ENCODE measurements around the gene CSNK1G1. TPM values are rescaled to one million over a fixed set of nuclear protein-coding genes. Genes with fewer than 3 reads are reported as not detected.

CSNK1G1 gene
- total RNA-seq, 1 donor, result 34.0 TPM

- TF ChIP-seq, protein P1, sequence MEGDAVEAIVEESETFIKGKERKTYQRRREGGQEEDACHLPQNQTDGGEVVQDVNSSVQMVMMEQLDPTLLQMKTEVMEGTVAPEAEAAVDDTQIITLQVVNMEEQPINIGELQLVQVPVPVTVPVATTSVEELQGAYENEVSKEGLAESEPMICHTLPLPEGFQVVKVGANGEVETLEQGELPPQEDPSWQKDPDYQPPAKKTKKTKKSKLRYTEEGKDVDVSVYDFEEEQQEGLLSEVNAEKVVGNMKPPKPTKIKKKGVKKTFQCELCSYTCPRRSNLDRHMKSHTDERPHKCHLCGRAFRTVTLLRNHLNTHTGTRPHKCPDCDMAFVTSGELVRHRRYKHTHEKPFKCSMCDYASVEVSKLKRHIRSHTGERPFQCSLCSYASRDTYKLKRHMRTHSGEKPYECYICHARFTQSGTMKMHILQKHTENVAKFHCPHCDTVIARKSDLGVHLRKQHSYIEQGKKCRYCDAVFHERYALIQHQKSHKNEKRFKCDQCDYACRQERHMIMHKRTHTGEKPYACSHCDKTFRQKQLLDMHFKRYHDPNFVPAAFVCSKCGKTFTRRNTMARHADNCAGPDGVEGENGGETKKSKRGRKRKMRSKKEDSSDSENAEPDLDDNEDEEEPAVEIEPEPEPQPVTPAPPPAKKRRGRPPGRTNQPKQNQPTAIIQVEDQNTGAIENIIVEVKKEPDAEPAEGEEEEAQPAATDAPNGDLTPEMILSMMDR (IDR thresholded peaks at IDR 0.05; ENCODE audit: extremely low read depth, low read depth, low read length), result no peak
- no peaks in the 10 kb centered on the region for H4K20me1 ChIP-seq (ENCODE audit: insufficient read depth, low read length)
- no peaks in the 10 kb centered on the region for H3K27me3 ChIP-seq (ENCODE audit: insufficient read depth, low read length)
- no peak overlapping the region for H3K4me2 ChIP-seq (ENCODE audit: insufficient read depth, low read length)
- no peaks in the 10 kb centered on the region for H3K79me2 ChIP-seq (ENCODE audit: insufficient read depth, low read length)
- H3K9me3 ChIP-seq (ENCODE audit: low read depth, low read length), result no peaks in the 10 kb centered on the region
- peaks cover 5% of the 10 kb centered on the region for H3K4me1 ChIP-seq (ENCODE audit: insufficient read depth, low read length)
- no peaks in the 10 kb centered on the region for H3K36me3 ChIP-seq (ENCODE audit: insufficient read depth, low read length)
- H3K27ac ChIP-seq (ENCODE audit: low read depth, low read length), result no peak overlapping the region
- DNase-seq (ENCODE audit: insufficient read length, low spot score, missing footprints), result no peak
- H3K4me3 ChIP-seq (ENCODE audit: insufficient read depth, low read length), result no peak overlapping the region
- H2AFZ ChIP-seq (ENCODE audit: low read length), result peak overlapping the region; percentile 31
Measured at GRCh38 chr15:64361259-64361658, 5.3 kb upstream of the CSNK1G1 start.

- H3K27ac ChIP-seq (ENCODE audit: low read depth, low read length), result peak overlapping the region; percentile 87
- H3K27me3 ChIP-seq (ENCODE audit: insufficient read depth, low read length), result no peaks in the 10 kb centered on the region
- TF ChIP-seq, protein P1 (IDR thresholded peaks at IDR 0.05; ENCODE audit: extremely low read depth, low read depth, low read length), result no peak
- no peaks in the 10 kb centered on the region for H3K9me3 ChIP-seq (ENCODE audit: low read depth, low read length)
- peak overlapping the region; percentile 98 for H3K4me2 ChIP-seq (ENCODE audit: insufficient read depth, low read length)
- H3K4me3 ChIP-seq (ENCODE audit: insufficient read depth, low read length), result peak overlapping the region; percentile 84
- DNase-seq (ENCODE audit: insufficient read length, low spot score, missing footprints), result no peak
- H2AFZ ChIP-seq (ENCODE audit: low read length), result peak overlapping the region; percentile 99
- H3K36me3 ChIP-seq (ENCODE audit: insufficient read depth, low read length), result no peaks in the 10 kb centered on the region
- peaks cover 41% of the 10 kb centered on the region for H3K79me2 ChIP-seq (ENCODE audit: insufficient read depth, low read length)
- H4K20me1 ChIP-seq (ENCODE audit: insufficient read depth, low read length), result peaks cover 5% of the 10 kb centered on the region
- H3K4me1 ChIP-seq (ENCODE audit: insufficient read depth, low read length), result peaks cover 13% of the 10 kb centered on the region
Measured at GRCh38 chr15:64356710-64357040, 702 bp upstream of the CSNK1G1 start.

GRCh38 chr15:64355348-64355943 is 527 bp downstream of the CSNK1G1 start:
- Histone ChIP-seq H3K9me3 (ENCODE audit: low read depth, low read length) (no peaks in the 10 kb centered on the region), H4K20me1 (ENCODE audit: insufficient read depth, low read length) (peaks cover 5% of the 10 kb centered on the region), H3K4me2 (ENCODE audit: insufficient read depth, low read length) (peak overlapping the region; percentile 98), H3K79me2 (ENCODE audit: insufficient read depth, low read length) (peaks cover 53% of the 10 kb centered on the region), H3K4me1 (ENCODE audit: insufficient read depth, low read length) (peaks cover 17% of the 10 kb centered on the region), H3K27ac (ENCODE audit: low read depth, low read length) (peak overlapping the region; percentile 87), H3K27me3 (ENCODE audit: insufficient read depth, low read length) (no peaks in the 10 kb centered on the region), H3K4me3 (ENCODE audit: insufficient read depth, low read length) (peak overlapping the region; percentile 84), H3K36me3 (ENCODE audit: insufficient read depth, low read length) (no peaks in the 10 kb centered on the region), H2AFZ (ENCODE audit: low read length) (peak overlapping the region; percentile 99)
- DNase-seq (ENCODE audit: insufficient read length, low spot score, missing footprints), result peak; percentile 22
- TF ChIP-seq, protein P1 (IDR thresholded peaks at IDR 0.05; ENCODE audit: extremely low read depth, low read depth, low read length), result no peak

- no peak for DNase-seq (ENCODE audit: insufficient read length, low spot score, missing footprints)
- H3K36me3 ChIP-seq (ENCODE audit: insufficient read depth, low read length), result peaks cover 1% of the 10 kb centered on the region
- peak overlapping the region; percentile 87 for H3K27ac ChIP-seq (ENCODE audit: low read depth, low read length)
- H3K79me2 ChIP-seq (ENCODE audit: insufficient read depth, low read length), result peaks cover 59% of the 10 kb centered on the region
- H4K20me1 ChIP-seq (ENCODE audit: insufficient read depth, low read length), result peaks cover 8% of the 10 kb centered on the region
- H2AFZ ChIP-seq (ENCODE audit: low read length), result peak overlapping the region; percentile 99
- peaks cover 17% of the 10 kb centered on the region for H3K4me1 ChIP-seq (ENCODE audit: insufficient read depth, low read length)
- no peaks in the 10 kb centered on the region for H3K9me3 ChIP-seq (ENCODE audit: low read depth, low read length)
- H3K27me3 ChIP-seq (ENCODE audit: insufficient read depth, low read length), result no peaks in the 10 kb centered on the region
- H3K4me2 ChIP-seq (ENCODE audit: insufficient read depth, low read length), result peak overlapping the region; percentile 98
- peak overlapping the region; percentile 84 for H3K4me3 ChIP-seq (ENCODE audit: insufficient read depth, low read length)
- TF ChIP-seq, protein P1 (IDR thresholded peaks at IDR 0.05; ENCODE audit: extremely low read depth, low read depth, low read length), result no peak
Measured at GRCh38 chr15:64354688-64355344, 1.2 kb downstream of the CSNK1G1 start.

Measured in osteoblast (primary cell).